ENCODE measurements around the gene MYMX. TPM values are rescaled to one million over a fixed set of nuclear protein-coding genes. Genes with fewer than 3 reads are reported as not detected.

The MYMX gene
- total RNA-seq, 2 donors from 2014 or later = 1.7 to 1.8 TPM

- Mint-ChIP-seq H3K27me3 (ENCODE audit: insufficient read depth) (peaks cover 2% of the 10 kb centered on the region), H3K4me3 (no peak overlapping the region), H3K9me3 (no peaks in the 10 kb centered on the region), H3K27ac (no peak overlapping the region), H3K36me3 (ENCODE audit: low read depth) (no peaks in the 10 kb centered on the region), H3K4me1 (peaks cover 24% of the 10 kb centered on the region)
- Histone ChIP-seq H3K4me1 (ENCODE audit: control insufficient read depth, insufficient read depth, low read length) (peaks cover 19% of the 10 kb centered on the region), H3K36me3 (ENCODE audit: control insufficient read depth, insufficient read depth, low read length) (no peaks in the 10 kb centered on the region), H3K9ac (ENCODE audit: extremely low read depth, low read length, poor library complexity, severe bottlenecking) (no peak overlapping the region), H3K9me3 (ENCODE audit: control insufficient read depth, low read length) (no peaks in the 10 kb centered on the region), H3K4me3 (ENCODE audit: low read length) (no peak overlapping the region), H3K27ac (ENCODE audit: low read depth, low read length) (no peak overlapping the region), H3K27me3 (ENCODE audit: control insufficient read depth, insufficient read depth, low read length, poor library complexity, severe bottlenecking) (no peaks in the 10 kb centered on the region)
- no peak for DNase-seq
- 87 to 95% methylated on average over 5 to 6 of the region's 6 CpGs for WGBS, 2 experiments (ENCODE audit: insufficient coverage in 1 of 2, insufficient read length in 1 of 2)
- TF ChIP-seq, protein P1, sequence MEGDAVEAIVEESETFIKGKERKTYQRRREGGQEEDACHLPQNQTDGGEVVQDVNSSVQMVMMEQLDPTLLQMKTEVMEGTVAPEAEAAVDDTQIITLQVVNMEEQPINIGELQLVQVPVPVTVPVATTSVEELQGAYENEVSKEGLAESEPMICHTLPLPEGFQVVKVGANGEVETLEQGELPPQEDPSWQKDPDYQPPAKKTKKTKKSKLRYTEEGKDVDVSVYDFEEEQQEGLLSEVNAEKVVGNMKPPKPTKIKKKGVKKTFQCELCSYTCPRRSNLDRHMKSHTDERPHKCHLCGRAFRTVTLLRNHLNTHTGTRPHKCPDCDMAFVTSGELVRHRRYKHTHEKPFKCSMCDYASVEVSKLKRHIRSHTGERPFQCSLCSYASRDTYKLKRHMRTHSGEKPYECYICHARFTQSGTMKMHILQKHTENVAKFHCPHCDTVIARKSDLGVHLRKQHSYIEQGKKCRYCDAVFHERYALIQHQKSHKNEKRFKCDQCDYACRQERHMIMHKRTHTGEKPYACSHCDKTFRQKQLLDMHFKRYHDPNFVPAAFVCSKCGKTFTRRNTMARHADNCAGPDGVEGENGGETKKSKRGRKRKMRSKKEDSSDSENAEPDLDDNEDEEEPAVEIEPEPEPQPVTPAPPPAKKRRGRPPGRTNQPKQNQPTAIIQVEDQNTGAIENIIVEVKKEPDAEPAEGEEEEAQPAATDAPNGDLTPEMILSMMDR (conservative IDR thresholded peaks at IDR 0.05) = no peak
These were observed 2.4 kb upstream of the MYMX start for GRCh38 chr6:44214307-44214706.

- H3K27ac Mint-ChIP-seq = no peak overlapping the region
- peak overlapping the region; percentile 18 for H3K4me3 ChIP-seq (ENCODE audit: low read length)
- H3K36me3 Mint-ChIP-seq (ENCODE audit: low read depth) = no peaks in the 10 kb centered on the region
- peaks cover 31% of the 10 kb centered on the region for H3K4me1 Mint-ChIP-seq
- H3K27me3 ChIP-seq (ENCODE audit: control insufficient read depth, insufficient read depth, low read length, poor library complexity, severe bottlenecking) = no peaks in the 10 kb centered on the region
- no peak overlapping the region for H3K27ac ChIP-seq (ENCODE audit: low read depth, low read length)
- H3K4me3 Mint-ChIP-seq = peak overlapping the region; percentile 61
- peaks cover 2% of the 10 kb centered on the region for H3K27me3 Mint-ChIP-seq (ENCODE audit: insufficient read depth)
- H3K9me3 ChIP-seq (ENCODE audit: control insufficient read depth, low read length) = no peaks in the 10 kb centered on the region
- DNase-seq = peak; percentile 88
- no peaks in the 10 kb centered on the region for H3K9me3 Mint-ChIP-seq
- TF ChIP-seq, protein P1 (conservative IDR thresholded peaks at IDR 0.05) = no peak
- WGBS, 2 experiments (ENCODE audit: insufficient coverage in 1 of 2, insufficient read length in 1 of 2) = 66 to 68% methylated on average over 14 to 16 of the region's 16 CpGs
- no peak overlapping the region for H3K9ac ChIP-seq (ENCODE audit: extremely low read depth, low read length, poor library complexity, severe bottlenecking)
- H3K36me3 ChIP-seq (ENCODE audit: control insufficient read depth, insufficient read depth, low read length) = no peaks in the 10 kb centered on the region
- H3K4me1 ChIP-seq (ENCODE audit: control insufficient read depth, insufficient read depth, low read length) = peaks cover 19% of the 10 kb centered on the region
These were observed 812 bp downstream of the MYMX start for GRCh38 chr6:44217332-44218143.

GRCh38 chr6:44219053-44219814, 2.5 kb downstream of the MYMX start:
- 4 to 5% methylated on average over 7 to 44 of the region's 45 CpGs for WGBS, 2 experiments (ENCODE audit: insufficient coverage in 1 of 2, insufficient read length in 1 of 2)
- peak overlapping the region; percentile 61 for H3K4me3 Mint-ChIP-seq
- Histone ChIP-seq H3K4me3 (ENCODE audit: low read length) (peak overlapping the region; percentile 74), H3K27me3 (ENCODE audit: control insufficient read depth, insufficient read depth, low read length, poor library complexity, severe bottlenecking) (no peaks in the 10 kb centered on the region), H3K9me3 (ENCODE audit: control insufficient read depth, low read length) (no peaks in the 10 kb centered on the region), H3K27ac (ENCODE audit: low read depth, low read length) (peak overlapping the region; percentile 68), H3K9ac (ENCODE audit: extremely low read depth, low read length, poor library complexity, severe bottlenecking) (peak overlapping the region; percentile 39), H3K4me1 (ENCODE audit: control insufficient read depth, insufficient read depth, low read length) (peaks cover 19% of the 10 kb centered on the region), H3K36me3 (ENCODE audit: control insufficient read depth, insufficient read depth, low read length) (no peaks in the 10 kb centered on the region)
- H3K9me3 Mint-ChIP-seq = no peaks in the 10 kb centered on the region
- H3K4me1 Mint-ChIP-seq = peaks cover 38% of the 10 kb centered on the region
- TF ChIP-seq, protein P1 (conservative IDR thresholded peaks at IDR 0.05) = no peak
- no peaks in the 10 kb centered on the region for H3K36me3 Mint-ChIP-seq (ENCODE audit: low read depth)
- H3K27me3 Mint-ChIP-seq (ENCODE audit: insufficient read depth) = peaks cover 2% of the 10 kb centered on the region
- H3K27ac Mint-ChIP-seq = peak overlapping the region; percentile 93
- peak; percentile 97 for DNase-seq

Measured in endodermal cell (in vitro differentiated cells).